GM12878 (cell line): ENCODE results near the gene SMIM13. TPM values are rescaled to one million over a fixed set of nuclear protein-coding genes. Genes with fewer than 3 reads are reported as not detected.

ENCODE experiments used
- ATAC-seq: fragments of 200-7000 bp; cut with Tn5 transposase; 3 replicates; pipeline ENCODE4 v1.9.1; 2020; ENCODE audit warnings: mild to moderate bottlenecking, moderate library complexity
- BruUV-seq: library from RNA; stranded (reverse); fragments of 400-500 nt; replicated peaks from 2 replicates; lab custom pipeline; 2021; lab: Mats Ljungman, UMichigan
- CTCF ChIA-PET: fragments of 300-600 bp; sonication (Branson Sonifier 250); formaldehyde crosslinking; extraction: SDS; loops from one replicate; lab custom pipeline; 2021; ENCODE audit warnings: inconsistent platforms; lab: Yijun Ruan, JAX
- POLR2A ChIA-PET: fragments of 350-600 bp; formaldehyde crosslinking; extraction: SDS; loops from one replicate; lab custom pipeline; 2021; ENCODE audit warnings: inconsistent platforms; lab: Charles Lee
- RAD21 ChIA-PET: fragments of 300-600 bp; sonication (Branson Sonifier 250); formaldehyde crosslinking; loops from one replicate; lab custom pipeline; 2023; ENCODE audit warnings: antibody characterized with exemption; ENCODE audit not compliant: unreplicated experiment; lab: Charles Lee
- SMC1A ChIA-PET: fragments of 300-600 bp; sonication (Branson Sonifier 250); formaldehyde crosslinking; loops from one replicate; lab custom pipeline; 2023; ENCODE audit not compliant: unreplicated experiment, uncharacterized antibody; lab: Charles Lee
- DNase-seq: peaks from one replicate; pipeline ENCODE4 v3.0.0-alpha.2; 2011; ENCODE audit warnings: low read depth, low spot score
- FAIRE-seq: peaks from 3 replicates; lab custom pipeline; 2011; peaks lifted over from hg19 to GRCh38; lab: Jason Lieb, UNC
- H2AFZ ChIP-seq: 2 replicates; pipeline ENCODE4 v1.6.0; 2011; ENCODE audit warnings: low read depth, low read length, control low read depth; ENCODE audit not compliant: control insufficient read depth
- H3K27ac ChIP-seq: 2 replicates; pipeline ENCODE4 v1.5.1; 2011; ENCODE audit warnings: control low read depth; ENCODE audit not compliant: control insufficient read depth, insufficient read depth
- H3K27me3 ChIP-seq, 2 experiments: replicated peaks in 1 of 2; 2 replicates each; pipeline versions ENCODE4 v1.6.0 to v1.6.1; 2011; ENCODE audit warnings: low read length in 1 of 2; ENCODE audit not compliant: control insufficient read depth in 2 of 2, insufficient read depth in 2 of 2
- H3K36me3 ChIP-seq, 2 experiments: 2 replicates each; pipeline ENCODE4 v1.5.1; 2011; ENCODE audit warnings: low read length in 1 of 2; ENCODE audit not compliant: control insufficient read depth in 2 of 2, insufficient read depth in 2 of 2
- H3K4me1 ChIP-seq: 2 replicates; pipeline ENCODE4 v1.6.1; 2011; ENCODE audit warnings: mild to moderate bottlenecking, low read length, moderate library complexity, mixed read lengths; ENCODE audit not compliant: control insufficient read depth, insufficient read depth
- H3K4me2 ChIP-seq: 2 replicates; pipeline ENCODE4 v1.6.0; 2011; ENCODE audit warnings: control low read depth; ENCODE audit not compliant: control insufficient read depth, insufficient read depth
- H3K4me3 ChIP-seq: fragments of 200-600 bp; sonication (generic); 2 replicates; pipeline ENCODE4 v1.5.1; 2016
- H3K79me2 ChIP-seq: 2 replicates; pipeline ENCODE4 v1.6.0; 2011; ENCODE audit warnings: low read length; ENCODE audit not compliant: control insufficient read depth, insufficient read depth
- H3K9ac ChIP-seq: 2 replicates; pipeline ENCODE4 v1.8.0; 2011; ENCODE audit warnings: low read length, control low read depth, mixed read lengths; ENCODE audit not compliant: control insufficient read depth, insufficient read depth
- H3K9me3 ChIP-seq: replicated peaks from 3 replicates; pipeline ENCODE4 v1.5.1; 2011; ENCODE audit warnings: mild to moderate bottlenecking, low read length; ENCODE audit not compliant: control insufficient read depth, insufficient read depth
- H4K20me1 ChIP-seq: 2 replicates; pipeline ENCODE4 v1.6.0; 2011; ENCODE audit not compliant: control insufficient read depth, insufficient read depth
- IKZF2 ChIP-seq, 2 experiments: fragments of 450-650 bp; IDR thresholded peaks; 2 replicates each; pipeline ENCODE4 v1.6.1; 2017; ENCODE audit warnings: mild to moderate bottlenecking in 2 of 2, moderate library complexity in 2 of 2
- JUND ChIP-seq: IDR thresholded peaks from 2 replicates; pipeline ENCODE4 v1.6.1; 2012; ENCODE audit warnings: low read depth, mild to moderate bottlenecking, low read length, improper control_type of control experiment, moderate library complexity
- MYB ChIP-seq: fragments of 150-350 bp; IDR thresholded peaks from 2 replicates; pipeline ENCODE4 v1.6.1; 2014; ENCODE audit warnings: mild to moderate bottlenecking, low read depth, low read length, borderline replicate concordance
- NR2F1 ChIP-seq: fragments of 450-650 bp; conservative IDR thresholded peaks from 2 replicates; pipeline ENCODE4 v1.6.1; 2017; ENCODE audit warnings: mild to moderate bottlenecking
- STAT3 ChIP-seq: IDR thresholded peaks from 2 replicates; pipeline ENCODE4 v1.6.1; 2011; ENCODE audit warnings: low read depth, low read length, improper control_type of control experiment
- TARDBP ChIP-seq: IDR thresholded peaks from 2 replicates; pipeline ENCODE4 v1.6.1; 2016; ENCODE audit warnings: borderline replicate concordance
- WGBS: methylation state at CpG from one replicate; pipeline ENCODE4 v1.1.6; 2016; ENCODE audit warnings: low lambda C conversion rate; ENCODE audit not compliant: insufficient replicate concordance, insufficient coverage; ENCODE audit errors: missing lambda C conversion rate; 5-methylcytosine and 5-hydroxymethylcytosine counted together
- in situ Hi-C: fragments of 300-500 bp; cut with MboI; formaldehyde crosslinking; loops from 9 replicates; pipeline ENCODE4 v1.14.3; 2018; ENCODE audit warnings: mixed read lengths
- intact Hi-C: fragments of 100-400 bp; cut with micrococcal nuclease; formaldehyde crosslinking; loops from one replicate; pipeline ENCODE4 v1.14.2; 2022; ENCODE audit not compliant: unreplicated experiment
- polyA plus RNA-seq, 11 experiments: library from polyadenylated mRNA; depleted of rRNA in 4 of 11; unstranded in 6 of 11; stranded (reverse) in 5 of 11; fragments of >200 nt; fragmentation: Nextera tagmentation in 4 of 11; fragmentation: Illumina TruSeq in 1 of 11; extraction: Ambion mirVana in 4 of 11; extraction: Trizol in 1 of 11; gene quantifications; 1 replicate in 1 of 11; 2 replicates in 10 of 11; pipeline versions ENCODE4 v1.2.1 to v1.2.3, GENCODE V29; 2011 to 2016; ENCODE audit warnings: inconsistent platforms in 2 of 11, missing spikeins in 2 of 11, low read depth in 1 of 11
- total RNA-seq, 4 experiments: library from RNA; depleted of rRNA in 3 of 4; stranded (reverse); fragments of >200 nt in 3 of 4; fragmentation: Illumina TruSeq in 1 of 4; extraction: Trizol in 1 of 4; gene quantifications; 2 replicates each; pipeline versions ENCODE4 v1.2.1 to v1.2.3, GENCODE V29; 2013 to 2021

SMIM13 gene
- total and polyA plus RNA-seq, 10 of the 15 experiments (the other 5 are each of a cell fraction or from before 2014, with no cell fraction given), result 2.0 to 8.5 (median 4.7) TPM

GRCh38 chr6:11152581-11152980 lies 58.9 kb downstream of the SMIM13 start:
- ChIA-PET POLR2A (interaction anchor here (1.5 kb wide), 1 partner anchor 423 kb away, joined by 3 read pairs; no protein-coding TSS in a partner anchor), CTCF (interaction anchor here (1.8 to 7.0 kb wide), 4 partner anchors 8 to 423 kb away, joined by 4 to 59 read pairs (median 22); no protein-coding TSS in a partner anchor), SMC1A (interaction anchor here (0.9 to 14.1 kb wide), 4 partner anchors 14 to 343 kb away, joined by 3 to 208 read pairs (median 3); no protein-coding TSS in a partner anchor), RAD21 (interaction anchor here (1.7 to 2.3 kb wide), 2 partner anchors 306 to 343 kb away, joined by 4 to 25 read pairs; no protein-coding TSS in a partner anchor)
- no peak overlapping the region for H3K4me2 ChIP-seq
- no peak for ATAC-seq
- BruUV-seq, result no TSS peak
- no peak overlapping the region for H2AFZ ChIP-seq
- FAIRE-seq, result no peak
- no peak overlapping the region for H3K4me3 ChIP-seq
- no peaks in the 10 kb centered on the region for H3K27me3 ChIP-seq
- no peak for TF ChIP-seq MYB
- H4K20me1 ChIP-seq, result no peaks in the 10 kb centered on the region
- DNase-seq, result no peak
- no peak overlapping the region for H3K27ac ChIP-seq
- no peak overlapping the region for H3K9ac ChIP-seq
- H3K79me2 ChIP-seq, result no peaks in the 10 kb centered on the region
- intact Hi-C loops (no loop called here), in situ Hi-C loops (no loop called here)
- H3K4me1 ChIP-seq, result no peaks in the 10 kb centered on the region
- no peaks in the 10 kb centered on the region for H3K36me3 ChIP-seq
- no peaks in the 10 kb centered on the region for H3K9me3 ChIP-seq

GRCh38 chr6:11153447-11153846 lies 59.8 kb downstream of the SMIM13 start:
- in situ Hi-C loops, result no loop called here
- intact Hi-C loops, result no loop called here
- DNase-seq (no peak), ATAC-seq (peak; percentile 40), FAIRE-seq (no peak)
- Histone ChIP-seq H3K4me2 (peak overlapping the region; percentile 19; the same call in 1 of the 2 replicates), H4K20me1 (no peaks in the 10 kb centered on the region), H3K36me3 (no peaks in the 10 kb centered on the region), H3K9ac (no peak overlapping the region), H3K79me2 (no peaks in the 10 kb centered on the region), H3K9me3 (no peaks in the 10 kb centered on the region), H3K27ac (no peak overlapping the region), H2AFZ (no peak overlapping the region), H3K27me3 (no peaks in the 10 kb centered on the region), H3K4me3 (0 out of 2 replicates have a peak overlapping the region, but pooled peaks have one; percentile 13), H3K4me1 (no peaks in the 10 kb centered on the region)
- TF ChIP-seq NR2F1, result no peak
- TF ChIP-seq STAT3, result no peak
- no peak for TF ChIP-seq MYB
- TF ChIP-seq TARDBP, result no peak
- no peak for TF ChIP-seq IKZF2 (IDR thresholded peaks at IDR 0.05)
- TF ChIP-seq JUND, result no peak
- ChIA-PET SMC1A (interaction anchor here (1.1 to 14.1 kb wide), 3 partner anchors 170 to 342 kb away, joined by 3 to 208 read pairs (median 3); no protein-coding TSS in a partner anchor), CTCF (interaction anchor here (6.1 to 7.0 kb wide), 2 partner anchors 9 to 342 kb away, joined by 33 to 59 read pairs; no protein-coding TSS in a partner anchor), POLR2A (no interaction called here), RAD21 (interaction anchor here (4.2 kb wide), 1 partner anchor 342 kb away, joined by 18 read pairs; no protein-coding TSS in a partner anchor)
- 90% methylated on average over 6 of the region's 6 CpGs for WGBS
- BruUV-seq, result no TSS peak
